SU-DHL-6 (cell line): ENCODE results near the gene CCDC15.

ENCODE experiments used
- CTCF ChIP-seq: fragments of 200-600 bp; sonication (generic); IDR thresholded peaks from one replicate; pipeline ENCODE4 v1.5.1; 2017; ENCODE audit warnings: antibody characterized with exemption, mild to moderate bottlenecking, low read length, moderate library complexity; ENCODE audit not compliant: insufficient read depth, poor library complexity, severe bottlenecking
- EZH2phosphoT487 ChIP-seq: fragments of 200-600 bp; sonication (generic), shearing (Covaris generic); conservative IDR thresholded peaks from 2 replicates; pipeline ENCODE4 v1.6.1; 2018; ENCODE audit warnings: mild to moderate bottlenecking, antibody characterized with exemption, low read length, moderate library complexity, mixed read lengths

- TF ChIP-seq CTCF, result no peak
- TF ChIP-seq EZH2phosphoT487, result no peak
Measured at GRCh38 chr11:124943254-124943616, 10.8 kb upstream of the CCDC15 start.
